Osteocyte (in vitro differentiated cells): ENCODE measurements around the gene RIMS3. TPM values are rescaled to one million over a fixed set of nuclear protein-coding genes. Genes with fewer than 3 reads are reported as not detected.
A peak's percentile ranks its signal among the peaks of the same experiment; 100 is the strongest.

ENCODE experiments used
- DNase-seq: peaks from one replicate; pipeline ENCODE4 v3.0.0; 2021; ENCODE audit warnings: mixed read lengths; ENCODE audit not compliant: unreplicated experiment; ENCODE audit errors: extremely low spot score
- H3K27ac Mint-ChIP-seq: one replicate; pipeline ENCODE4 v1.8.0; 2021; ENCODE audit warnings: mild to moderate bottlenecking, mixed read lengths; ENCODE audit not compliant: unreplicated experiment
- H3K27me3 Mint-ChIP-seq: one replicate; pipeline ENCODE4 v1.8.0; 2021; ENCODE audit warnings: mixed read lengths; ENCODE audit not compliant: unreplicated experiment
- H3K36me3 Mint-ChIP-seq: one replicate; pipeline ENCODE4 v1.8.0; 2021; ENCODE audit warnings: mixed read lengths; ENCODE audit not compliant: unreplicated experiment
- H3K4me1 Mint-ChIP-seq: one replicate; pipeline ENCODE4 v1.8.0; 2021; ENCODE audit warnings: mixed read lengths; ENCODE audit not compliant: unreplicated experiment
- H3K4me3 Mint-ChIP-seq: one replicate; pipeline ENCODE4 v1.8.0; 2021; ENCODE audit warnings: mild to moderate bottlenecking, moderate library complexity, mixed read lengths; ENCODE audit not compliant: unreplicated experiment
- H3K9me3 Mint-ChIP-seq: one replicate; pipeline ENCODE4 v1.8.0; 2021; ENCODE audit warnings: mixed read lengths; ENCODE audit not compliant: unreplicated experiment
- CTCF ChIP-seq: fragments of 200-600 bp; sonication (generic); IDR thresholded peaks from 2 replicates; pipeline ENCODE4 v1.5.0; 2021; ENCODE audit warnings: antibody characterized with exemption, mild to moderate bottlenecking, moderate library complexity
- total RNA-seq: library from RNA; stranded (reverse); gene quantifications from 2 replicates; pipeline ENCODE4 v1.2.1, GENCODE V29; 2021

Gene RIMS3
- total RNA-seq, 1 donor from 2014 or later = 16.5 TPM

GRCh38 chr1:40618108-40618507, 47.4 kb downstream of the RIMS3 start:
- no peak for DNase-seq
- Mint-ChIP-seq H3K9me3 (no peaks in the 10 kb centered on the region), H3K4me3 (no peak overlapping the region), H3K36me3 (no peaks in the 10 kb centered on the region), H3K27me3 (peaks cover 27% of the 10 kb centered on the region), H3K27ac (no peak overlapping the region), H3K4me1 (no peaks in the 10 kb centered on the region)
- no peak for TF ChIP-seq CTCF

- DNase-seq = peak; percentile 85
- H3K4me1 Mint-ChIP-seq = no peaks in the 10 kb centered on the region
- no peaks in the 10 kb centered on the region for H3K36me3 Mint-ChIP-seq
- H3K27me3 Mint-ChIP-seq = peaks cover 30% of the 10 kb centered on the region
- TF ChIP-seq CTCF = peak; percentile 89
- no peak overlapping the region for H3K27ac Mint-ChIP-seq
- no peaks in the 10 kb centered on the region for H3K9me3 Mint-ChIP-seq
- H3K4me3 Mint-ChIP-seq = no peak overlapping the region
Measured at GRCh38 chr1:40612345-40612831, 53.1 kb downstream of the RIMS3 start.

- H3K27ac Mint-ChIP-seq = no peak overlapping the region
- H3K27me3 Mint-ChIP-seq = peaks cover 32% of the 10 kb centered on the region
- no peak overlapping the region for H3K4me3 Mint-ChIP-seq
- H3K36me3 Mint-ChIP-seq = no peaks in the 10 kb centered on the region
- no peaks in the 10 kb centered on the region for H3K9me3 Mint-ChIP-seq
- H3K4me1 Mint-ChIP-seq = no peaks in the 10 kb centered on the region
- DNase-seq = peak; percentile 64
- no peak for TF ChIP-seq CTCF
Measured at GRCh38 chr1:40610156-40610555, 55.3 kb downstream of the RIMS3 start.

GRCh38 chr1:40607921-40608320, 57.6 kb downstream of the RIMS3 start:
- H3K27me3 Mint-ChIP-seq = peaks cover 37% of the 10 kb centered on the region
- H3K9me3 Mint-ChIP-seq = no peaks in the 10 kb centered on the region
- DNase-seq = peak; percentile 17
- no peaks in the 10 kb centered on the region for H3K36me3 Mint-ChIP-seq
- H3K27ac Mint-ChIP-seq = no peak overlapping the region
- TF ChIP-seq CTCF = no peak
- no peaks in the 10 kb centered on the region for H3K4me1 Mint-ChIP-seq
- no peak overlapping the region for H3K4me3 Mint-ChIP-seq

- DNase-seq = peak; percentile 2
- H3K4me3 Mint-ChIP-seq = no peak overlapping the region
- no peaks in the 10 kb centered on the region for H3K36me3 Mint-ChIP-seq
- TF ChIP-seq CTCF = no peak
- H3K4me1 Mint-ChIP-seq = no peaks in the 10 kb centered on the region
- H3K9me3 Mint-ChIP-seq = no peaks in the 10 kb centered on the region
- H3K27ac Mint-ChIP-seq = no peak overlapping the region
- H3K27me3 Mint-ChIP-seq = peaks cover 43% of the 10 kb centered on the region
Measured at GRCh38 chr1:40606978-40607377, 58.5 kb downstream of the RIMS3 start.
